Measurements from ENCODE around the gene GABRR3. TPM values are rescaled to one million over a fixed set of nuclear protein-coding genes. Genes with fewer than 3 reads are reported as not detected.

GABRR3 gene
- polyA plus RNA-seq, 3 donors = not detected

DNA sequence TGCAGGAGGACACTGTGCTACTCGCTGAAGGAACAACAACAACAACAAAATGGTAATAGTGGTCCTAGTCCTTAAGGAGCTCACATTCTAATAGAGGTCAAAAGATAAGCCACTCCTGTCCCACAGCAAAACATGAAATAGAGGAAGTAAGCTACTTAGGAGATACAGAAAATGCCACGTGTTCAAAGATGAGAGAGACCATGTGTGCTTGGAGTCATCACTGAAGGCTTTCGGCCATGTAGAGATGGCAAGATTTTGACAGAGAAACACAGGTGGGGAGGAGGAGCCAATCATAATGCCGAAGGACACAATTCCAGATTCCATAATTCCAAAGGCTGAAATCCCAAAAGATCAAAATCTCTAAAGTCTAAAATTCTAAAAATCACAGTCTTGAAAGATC, 38.1 kb downstream of the GABRR3 start:
- Mint-ChIP-seq H3K27me3 (ENCODE audit: low read depth in 3 of 3) (peaks cover 0 to 1% (median 0%) of the 10 kb centered on the region in 3 donors), H3K9me3 (peaks cover 0 to 5% (median 0%) of the 10 kb centered on the region in 7 donors), H3K36me3 (no peaks in the 10 kb centered on the region), H3K4me1 (no peaks in the 10 kb centered on the region), H3K4me3 (no peak overlapping the region), H3K27ac (no peak overlapping the region)
- H2AFZ ChIP-seq (ENCODE audit: insufficient read depth, low read depth, low read length, poor library complexity, severe bottlenecking) = no peak overlapping the region
- H3K9me3 ChIP-seq (replicated peaks in 1 of 2; ENCODE audit: control insufficient read depth in 1 of 2, insufficient read depth in 1 of 2, low read length in 2 of 2) = no peaks in the 10 kb centered on the region
- H3K27ac ChIP-seq (ENCODE audit: low read depth in 1 of 2, low read length in 2 of 2) = no peak overlapping the region
- H3K4me2 ChIP-seq (replicated peaks; ENCODE audit: extremely low read depth, low read length, poor library complexity, severe bottlenecking) = no peak overlapping the region
- H3K36me3 ChIP-seq (replicated peaks in 1 of 2; ENCODE audit: control insufficient read depth in 1 of 2, insufficient read depth in 2 of 2, low read length in 2 of 2) = no peaks in the 10 kb centered on the region
- no peaks in the 10 kb centered on the region for H3K27me3 ChIP-seq (ENCODE audit: control insufficient read depth in 2 of 2, insufficient read depth in 2 of 2, low read length in 2 of 2)
- WGBS (ENCODE audit: insufficient coverage) = 50% methylated on average over 1 of the region's 4 CpGs
- no peak for TF ChIP-seq CTCF (IDR thresholded peaks at IDR 0.05)
- H3K79me2 ChIP-seq (ENCODE audit: insufficient read depth, low read length) = no peaks in the 10 kb centered on the region
- no peak overlapping the region for H3K4me3 ChIP-seq (replicated peaks in 1 of 3; ENCODE audit: low read depth in 2 of 3, low read length in 3 of 3)
- no peaks in the 10 kb centered on the region for H3K4me1 ChIP-seq (ENCODE audit: control insufficient read depth in 1 of 2, insufficient read depth in 2 of 2, low read length in 2 of 2)
- DNase-seq = no peak
- H3K9ac ChIP-seq (ENCODE audit: insufficient read depth, low read length, poor library complexity, severe bottlenecking) = no peak overlapping the region
- intact Hi-C loops (cut with micrococcal nuclease) = no loop called here
- no peaks in the 10 kb centered on the region for H4K20me1 ChIP-seq (ENCODE audit: insufficient read depth, low read length)

DNA sequence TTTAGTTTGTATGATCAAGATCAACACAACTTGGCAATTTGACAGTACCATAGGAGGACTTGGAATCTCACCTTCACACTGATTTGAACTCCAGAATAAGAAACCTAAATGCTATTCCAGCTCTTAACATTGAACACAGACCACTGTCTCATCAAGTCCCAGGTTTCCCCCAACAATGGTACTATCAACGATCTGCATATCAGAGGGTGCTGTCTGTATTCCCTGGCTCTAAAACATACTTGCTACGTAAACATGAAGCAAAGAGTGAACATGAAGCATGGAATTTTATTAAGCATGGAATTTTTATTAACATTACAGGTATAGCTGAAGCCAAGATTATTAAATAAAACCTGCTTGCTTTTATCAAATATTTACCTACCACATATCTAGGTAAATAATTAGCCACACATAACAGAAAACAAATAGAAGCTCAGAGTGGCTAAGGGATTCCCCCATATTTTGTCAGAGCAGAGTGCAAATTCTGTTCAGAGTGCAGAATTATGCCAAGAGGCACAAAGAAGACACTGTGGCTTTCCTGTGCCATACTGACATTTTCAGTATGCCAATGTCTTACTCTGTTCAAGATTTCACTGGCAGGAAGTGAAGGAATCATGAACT, 40.7 kb downstream of the GABRR3 start:
- H3K4me3 Mint-ChIP-seq = no peak overlapping the region

More for the DNA sequence above, 40.7 kb downstream of the GABRR3 start:
- peaks cover 0 to 1% (median 0%) of the 10 kb centered on the region in 3 donors for H3K27me3 Mint-ChIP-seq (ENCODE audit: low read depth in 3 of 3)
- Histone ChIP-seq H3K4me3 (replicated peaks in 1 of 3; ENCODE audit: low read depth in 2 of 3, low read length in 3 of 3) (no peak overlapping the region), H3K9ac (ENCODE audit: insufficient read depth, low read length, poor library complexity, severe bottlenecking) (no peak overlapping the region), H3K27me3 (ENCODE audit: control insufficient read depth in 2 of 2, insufficient read depth in 2 of 2, low read length in 2 of 2) (no peaks in the 10 kb centered on the region), H3K27ac (ENCODE audit: low read depth in 1 of 2, low read length in 2 of 2) (no peak overlapping the region), H3K36me3 (replicated peaks in 1 of 2; ENCODE audit: control insufficient read depth in 1 of 2, insufficient read depth in 2 of 2, low read length in 2 of 2) (no peaks in the 10 kb centered on the region), H4K20me1 (ENCODE audit: insufficient read depth, low read length) (no peaks in the 10 kb centered on the region), H3K79me2 (ENCODE audit: insufficient read depth, low read length) (no peaks in the 10 kb centered on the region), H3K4me1 (ENCODE audit: control insufficient read depth in 1 of 2, insufficient read depth in 2 of 2, low read length in 2 of 2) (peaks cover 9 to 12% of the 10 kb centered on the region in 2 donors), H2AFZ (ENCODE audit: insufficient read depth, low read depth, low read length, poor library complexity, severe bottlenecking) (no peak overlapping the region), H3K9me3 (replicated peaks in 1 of 2; ENCODE audit: control insufficient read depth in 1 of 2, insufficient read depth in 1 of 2, low read length in 2 of 2) (no peaks in the 10 kb centered on the region), H3K4me2 (replicated peaks; ENCODE audit: extremely low read depth, low read length, poor library complexity, severe bottlenecking) (no peak overlapping the region)
- H3K9me3 Mint-ChIP-seq = peaks cover 0 to 3% (median 0%) of the 10 kb centered on the region in 7 donors
- no peak for TF ChIP-seq CTCF (IDR thresholded peaks at IDR 0.05)
- H3K27ac Mint-ChIP-seq = no peak overlapping the region
- H3K4me1 Mint-ChIP-seq = peaks cover 15% of the 10 kb centered on the region
- DNase-seq = no peak
- intact Hi-C loops (cut with micrococcal nuclease) = no loop called here
- no CpG with 5 or more reads among the region's 2 CpGs for WGBS (ENCODE audit: insufficient coverage)
- no peaks in the 10 kb centered on the region for H3K36me3 Mint-ChIP-seq
